T-helper 17 cell (primary cell): ENCODE data around the gene NLRC5. TPM values are rescaled to one million over a fixed set of nuclear protein-coding genes. Genes with fewer than 3 reads are reported as not detected.
A peak's percentile ranks its signal among the peaks of the same experiment; 100 is the strongest.
"Not testable (repeated sequence)": the region's sequence is repeated elsewhere in the genome, so short reads cannot be mapped to it uniquely, and the experiment has no call there.

Experiments
- ATAC-seq: fragments of 150-1000 bp; cut with Tn5 transposase; 2 replicates; pipeline ENCODE4 v1.10.0; 2021; ENCODE audit warnings: mild to moderate bottlenecking, moderate library complexity
- DNase-seq, 3 donors: peaks; one replicate each; pipeline versions ENCODE4 v3.0.0 to v3.0.0-alpha.2; 2020 to 2021
- H3K9me3 ChIP-seq: one replicate; pipeline ENCODE4 v1.7.0; 2013; ENCODE audit warnings: low read length, mild to moderate bottlenecking; ENCODE audit not compliant: control insufficient read depth, poor library complexity, severe bottlenecking
- H3K27ac Mint-ChIP-seq: one replicate; pipeline ENCODE4 v1.8.0; 2022; ENCODE audit warnings: mild to moderate bottlenecking, moderate library complexity, mixed read lengths
- H3K27me3 Mint-ChIP-seq: one replicate; pipeline ENCODE4 v1.8.0; 2022; ENCODE audit warnings: mixed read lengths
- H3K36me3 Mint-ChIP-seq: one replicate; pipeline ENCODE4 v1.8.0; 2022; ENCODE audit warnings: low read depth, mixed read lengths
- H3K4me1 Mint-ChIP-seq: one replicate; pipeline ENCODE4 v1.8.0; 2022; ENCODE audit warnings: mild to moderate bottlenecking, mixed read lengths
- H3K4me3 Mint-ChIP-seq: one replicate; pipeline ENCODE4 v1.8.0; 2022; ENCODE audit warnings: mild to moderate bottlenecking, moderate library complexity, mixed read lengths
- total RNA-seq, 4 donors: library from RNA in 2 of 4; stranded (reverse) in 2 of 4; gene quantifications; one replicate each; pipeline ENCODE4 v1.2.3 and lab custom pipeline; 2022 to 2026

Gene NLRC5
- total RNA-seq, 2 donors from 2014 or later: 381 to 578 TPM

- peaks cover 10% of the 10 kb centered on the region for H3K36me3 Mint-ChIP-seq
These were observed 62.4 kb downstream of the NLRC5 start for GRCh38 chr16:57051696-57052228.

GRCh38 chr16:57053206-57053605, 63.8 kb downstream of the NLRC5 start:
- H3K27ac Mint-ChIP-seq: peak overlapping the region; percentile 89
- H3K9me3 ChIP-seq: no peaks in the 10 kb centered on the region
- H3K36me3 Mint-ChIP-seq: peaks cover 11% of the 10 kb centered on the region
- no peak for ATAC-seq
- no peaks in the 10 kb centered on the region for H3K27me3 Mint-ChIP-seq
- no peak for DNase-seq
- peaks cover 10% of the 10 kb centered on the region for H3K4me1 Mint-ChIP-seq
- H3K4me3 Mint-ChIP-seq: no peak overlapping the region

More at GRCh38 chr16:57051696-57052228, 62.4 kb downstream of the NLRC5 start:
- no peak overlapping the region for H3K4me3 Mint-ChIP-seq
- peak overlapping the region; percentile 89 for H3K27ac Mint-ChIP-seq
- no peaks in the 10 kb centered on the region for H3K27me3 Mint-ChIP-seq
- no peaks in the 10 kb centered on the region for H3K9me3 ChIP-seq
- DNase-seq (no peak), ATAC-seq (no peak)
- peaks cover 8% of the 10 kb centered on the region for H3K4me1 Mint-ChIP-seq

GRCh38 chr16:57054338-57054737, 65.0 kb downstream of the NLRC5 start:
- ATAC-seq (no peak), DNase-seq (no peak)
- H3K27ac Mint-ChIP-seq: peak overlapping the region; percentile 89
- H3K27me3 Mint-ChIP-seq: no peaks in the 10 kb centered on the region
- H3K36me3 Mint-ChIP-seq: peaks cover 9% of the 10 kb centered on the region
- peaks cover 9% of the 10 kb centered on the region for H3K4me1 Mint-ChIP-seq
- no peak overlapping the region for H3K4me3 Mint-ChIP-seq
- no peaks in the 10 kb centered on the region for H3K9me3 ChIP-seq

GRCh38 chr16:57054771-57055170, 65.4 kb downstream of the NLRC5 start:
- no peak overlapping the region for H3K27ac Mint-ChIP-seq
- ATAC-seq (no peak), DNase-seq (no peak)
- H3K9me3 ChIP-seq: no peaks in the 10 kb centered on the region
- H3K4me3 Mint-ChIP-seq: no peak overlapping the region
- H3K4me1 Mint-ChIP-seq: peaks cover 12% of the 10 kb centered on the region
- no peaks in the 10 kb centered on the region for H3K27me3 Mint-ChIP-seq
- peaks cover 9% of the 10 kb centered on the region for H3K36me3 Mint-ChIP-seq

GRCh38 chr16:57055671-57056070, 66.3 kb downstream of the NLRC5 start:
- Mint-ChIP-seq H3K27ac (no peak overlapping the region), H3K4me3 (no peak overlapping the region), H3K27me3 (no peaks in the 10 kb centered on the region), H3K4me1 (peaks cover 19% of the 10 kb centered on the region), H3K36me3 (peaks cover 16% of the 10 kb centered on the region)
- DNase-seq: no peak
- no peak for ATAC-seq
- H3K9me3 ChIP-seq: no peaks in the 10 kb centered on the region

GRCh38 chr16:57058291-57058861, 69.0 kb downstream of the NLRC5 start:
- no peaks in the 10 kb centered on the region for H3K9me3 ChIP-seq
- ATAC-seq (no peak), DNase-seq (no peak)
- H3K27me3 Mint-ChIP-seq: no peaks in the 10 kb centered on the region
- no peak overlapping the region for H3K4me3 Mint-ChIP-seq
- H3K36me3 Mint-ChIP-seq: peaks cover 15% of the 10 kb centered on the region
- H3K27ac Mint-ChIP-seq: peak overlapping the region; percentile 45
- peaks cover 18% of the 10 kb centered on the region for H3K4me1 Mint-ChIP-seq

- peak overlapping the region; percentile 66 for H3K27ac Mint-ChIP-seq
- peaks cover 18% of the 10 kb centered on the region for H3K4me1 Mint-ChIP-seq
- H3K4me3 Mint-ChIP-seq: peak overlapping the region; percentile 59
- no peaks in the 10 kb centered on the region for H3K27me3 Mint-ChIP-seq
- peaks cover 15% of the 10 kb centered on the region for H3K36me3 Mint-ChIP-seq
- ATAC-seq: no peak
- no peaks in the 10 kb centered on the region for H3K9me3 ChIP-seq
- no peak for DNase-seq
These were observed 71.1 kb downstream of the NLRC5 start for GRCh38 chr16:57060323-57061083.

GRCh38 chr16:57061084-57061905, 71.9 kb downstream of the NLRC5 start:
- H3K4me1 Mint-ChIP-seq: peaks cover 18% of the 10 kb centered on the region
- ATAC-seq (peak; percentile 25), DNase-seq (no peak)
- H3K27ac Mint-ChIP-seq: peak overlapping the region; percentile 66
- no peaks in the 10 kb centered on the region for H3K9me3 ChIP-seq
- peaks cover 15% of the 10 kb centered on the region for H3K36me3 Mint-ChIP-seq
- H3K4me3 Mint-ChIP-seq: no peak overlapping the region
- H3K27me3 Mint-ChIP-seq: no peaks in the 10 kb centered on the region

GRCh38 chr16:57062329-57062728, 73.0 kb downstream of the NLRC5 start:
- Mint-ChIP-seq H3K27ac (peak overlapping the region; percentile 39), H3K4me3 (no peak overlapping the region), H3K4me1 (peaks cover 22% of the 10 kb centered on the region), H3K27me3 (no peaks in the 10 kb centered on the region), H3K36me3 (peaks cover 17% of the 10 kb centered on the region)
- no peak for ATAC-seq
- no peaks in the 10 kb centered on the region for H3K9me3 ChIP-seq
- DNase-seq: no peak

GRCh38 chr16:57063189-57063588, 73.8 kb downstream of the NLRC5 start:
- DNase-seq, ATAC-seq, H3K9me3 ChIP-seq, H3K27me3 Mint-ChIP-seq, H3K4me3 Mint-ChIP-seq: not testable (repeated sequence)
- Mint-ChIP-seq H3K4me1 (peaks cover 18% of the 10 kb centered on the region), H3K27ac (peak overlapping the region; percentile 39), H3K36me3 (peaks cover 12% of the 10 kb centered on the region)

- H3K36me3 Mint-ChIP-seq: peaks cover 17% of the 10 kb centered on the region
- no peak overlapping the region for H3K4me3 Mint-ChIP-seq
These were observed 75.6 kb downstream of the NLRC5 start for GRCh38 chr16:57064995-57065394.

GRCh38 chr16:57066625-57067024, 77.3 kb downstream of the NLRC5 start:
- Mint-ChIP-seq H3K27ac (peak overlapping the region; percentile 83), H3K27me3 (no peaks in the 10 kb centered on the region), H3K4me1 (peaks cover 22% of the 10 kb centered on the region), H3K36me3 (peaks cover 18% of the 10 kb centered on the region), H3K4me3 (peak overlapping the region; percentile 61)
- DNase-seq (no peak), ATAC-seq (no peak)
- no peaks in the 10 kb centered on the region for H3K9me3 ChIP-seq

More at GRCh38 chr16:57064995-57065394, 75.6 kb downstream of the NLRC5 start:
- Mint-ChIP-seq H3K27ac (peak overlapping the region; percentile 74), H3K27me3 (no peaks in the 10 kb centered on the region), H3K4me1 (peaks cover 20% of the 10 kb centered on the region)
- ATAC-seq (no peak), DNase-seq (no peak)
- no peaks in the 10 kb centered on the region for H3K9me3 ChIP-seq

- no peaks in the 10 kb centered on the region for H3K27me3 Mint-ChIP-seq
- ATAC-seq (no peak), DNase-seq (no peak)
- H3K4me3 Mint-ChIP-seq: no peak overlapping the region
- no peaks in the 10 kb centered on the region for H3K9me3 ChIP-seq
- H3K4me1 Mint-ChIP-seq: peaks cover 24% of the 10 kb centered on the region
- H3K36me3 Mint-ChIP-seq: peaks cover 18% of the 10 kb centered on the region
- peak overlapping the region; percentile 83 for H3K27ac Mint-ChIP-seq
These were observed 78.0 kb downstream of the NLRC5 start for GRCh38 chr16:57067347-57067746.
